NB4 (cell line): ENCODE data around the gene PDE4D.

Experiments used
- DNase-seq: peaks from one replicate; pipeline ENCODE4 v3.0.0; 2010; ENCODE audit warnings: low read depth
- H3K4me3 ChIP-seq: one replicate; pipeline ENCODE4 v1.5.1; 2011; ENCODE audit warnings: mild to moderate bottlenecking, low read depth, low read length, moderate library complexity
- MAX ChIP-seq: IDR thresholded peaks from 2 replicates; pipeline ENCODE4 v1.6.1; 2011; ENCODE audit warnings: low read depth, low read length
- MYC ChIP-seq: IDR thresholded peaks from 2 replicates; pipeline ENCODE4 v1.6.1; 2011; ENCODE audit warnings: low read depth, low read length
- POLR2A ChIP-seq: IDR thresholded peaks from 2 replicates; pipeline ENCODE4 v1.6.1; 2011; ENCODE audit warnings: mild to moderate bottlenecking; ENCODE audit not compliant: insufficient read length; ENCODE audit errors: extremely low read depth
- TF ChIP-seq, protein P1 (sequence below): IDR thresholded peaks from one replicate; pipeline ENCODE4 v1.5.1; 2012; ENCODE audit warnings: low read depth, low read length

The PDE4D gene

GRCh38 chr5:59893429-59894227 is at the start of gene PDE4D:
TSS of gene PDE4D (minus strand) at chr5:59893726.
- no peak for DNase-seq
- no peak within 1 kb of the TSS for H3K4me3 ChIP-seq
- TF ChIP-seq MYC (no peak), POLR2A (no peak), MAX (no peak)
- TF ChIP-seq, protein P1, sequence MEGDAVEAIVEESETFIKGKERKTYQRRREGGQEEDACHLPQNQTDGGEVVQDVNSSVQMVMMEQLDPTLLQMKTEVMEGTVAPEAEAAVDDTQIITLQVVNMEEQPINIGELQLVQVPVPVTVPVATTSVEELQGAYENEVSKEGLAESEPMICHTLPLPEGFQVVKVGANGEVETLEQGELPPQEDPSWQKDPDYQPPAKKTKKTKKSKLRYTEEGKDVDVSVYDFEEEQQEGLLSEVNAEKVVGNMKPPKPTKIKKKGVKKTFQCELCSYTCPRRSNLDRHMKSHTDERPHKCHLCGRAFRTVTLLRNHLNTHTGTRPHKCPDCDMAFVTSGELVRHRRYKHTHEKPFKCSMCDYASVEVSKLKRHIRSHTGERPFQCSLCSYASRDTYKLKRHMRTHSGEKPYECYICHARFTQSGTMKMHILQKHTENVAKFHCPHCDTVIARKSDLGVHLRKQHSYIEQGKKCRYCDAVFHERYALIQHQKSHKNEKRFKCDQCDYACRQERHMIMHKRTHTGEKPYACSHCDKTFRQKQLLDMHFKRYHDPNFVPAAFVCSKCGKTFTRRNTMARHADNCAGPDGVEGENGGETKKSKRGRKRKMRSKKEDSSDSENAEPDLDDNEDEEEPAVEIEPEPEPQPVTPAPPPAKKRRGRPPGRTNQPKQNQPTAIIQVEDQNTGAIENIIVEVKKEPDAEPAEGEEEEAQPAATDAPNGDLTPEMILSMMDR: no peak

DNA sequence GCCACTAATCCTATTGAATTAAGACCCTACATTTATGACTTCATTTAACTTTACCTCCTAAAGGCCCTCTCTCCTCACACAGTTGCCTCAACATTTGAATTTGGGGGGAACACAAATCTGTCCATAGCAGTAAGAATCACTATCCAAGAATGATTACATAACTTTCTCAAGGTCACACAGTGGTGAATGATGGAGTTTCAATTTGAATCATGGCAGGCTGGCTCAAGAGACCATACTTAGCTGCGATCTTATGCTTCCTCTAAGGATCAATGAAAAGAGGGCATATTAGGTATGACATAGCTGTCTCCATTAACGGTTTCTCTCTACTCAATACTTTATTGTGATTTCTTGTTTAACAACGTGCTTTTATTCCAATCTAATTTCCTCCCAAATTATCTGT is 44.1 kb upstream of the PDE4D start:
- DNase-seq: no peak
- TF ChIP-seq MYC: no peak
- TF ChIP-seq, protein P1: no peak
- no peak for TF ChIP-seq POLR2A
- TF ChIP-seq MAX: no peak
- no peak overlapping the region for H3K4me3 ChIP-seq

DNA sequence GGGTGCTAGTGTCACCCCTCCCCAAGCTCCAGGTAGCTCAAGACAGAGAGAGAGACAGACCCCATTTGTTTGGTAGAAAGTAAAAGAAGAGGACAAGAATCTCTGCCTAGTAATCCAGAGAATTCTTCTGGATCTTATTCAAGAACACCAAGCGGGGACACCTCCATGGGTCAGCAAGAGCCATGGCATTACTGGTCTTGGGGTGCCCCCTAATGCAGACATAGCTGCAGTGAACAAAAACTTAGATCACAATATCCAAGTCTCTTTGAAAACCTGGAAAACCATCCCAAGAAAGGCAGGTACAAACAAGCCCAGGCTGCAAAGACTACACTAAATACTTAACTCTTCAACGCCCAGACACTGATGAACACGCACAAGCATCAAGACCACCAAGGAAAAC is 29.9 kb upstream of the PDE4D start:
- no peak overlapping the region for H3K4me3 ChIP-seq
- no peak for DNase-seq
- TF ChIP-seq, protein P1: no peak
- TF ChIP-seq MYC: no peak
- TF ChIP-seq MAX: no peak
- no peak for TF ChIP-seq POLR2A

GRCh38 chr5:59922220-59922619 is 28.7 kb upstream of the PDE4D start:
- DNase-seq: no peak
- no peak overlapping the region for H3K4me3 ChIP-seq
- TF ChIP-seq, protein P1: no peak
- TF ChIP-seq MAX (no peak), POLR2A (no peak), MYC (no peak)

GRCh38 chr5:59921816-59922215 is 28.3 kb upstream of the PDE4D start:
- TF ChIP-seq MYC (no peak), POLR2A (no peak), MAX (no peak)
- TF ChIP-seq, protein P1: no peak
- H3K4me3 ChIP-seq: no peak overlapping the region
- DNase-seq: no peak
